Gastrocnemius medialis (tissue), 4 donors: Measurements from ENCODE around the gene MYO7A. TPM values are rescaled to one million over a fixed set of nuclear protein-coding genes. Genes with fewer than 3 reads are reported as not detected.

Experiments used
- ATAC-seq, 2 donors: fragments of 150-250 bp; one replicate each; pipeline ENCODE4 v1.9.1; 2016
- DNase-seq, 2 donors: peaks; one replicate each; pipeline ENCODE4 v3.0.0-alpha.2; 2019
- H3K27ac ChIP-seq, 4 donors: fragments of 200-600 bp; sonication (generic); 1 replicate in 1 of 4; 2 replicates in 3 of 4; pipeline ENCODE4 v1.5.1; 2016 to 2018; ENCODE audit warnings: mild to moderate bottlenecking in 2 of 4, moderate library complexity in 1 of 4
- H3K27me3 ChIP-seq, 3 donors: fragments of 200-600 bp; sonication (generic) in 2 of 3; 1 replicate in 1 of 3; 2 replicates in 2 of 3; pipeline versions ENCODE4 v1.5.1 to v1.6.0; 2016 to 2019; ENCODE audit warnings: mild to moderate bottlenecking in 1 of 3, moderate library complexity in 1 of 3
- H3K36me3 ChIP-seq, 2 donors: fragments of 200-600 bp; sonication (generic) in 1 of 2; one replicate each; pipeline ENCODE4 v1.5.1; 2017 to 2018
- H3K4me1 ChIP-seq, 2 donors: fragments of 200-600 bp; sonication (generic) in 1 of 2; one replicate each; pipeline ENCODE4 v1.5.1; 2016 to 2017; ENCODE audit warnings: mild to moderate bottlenecking in 2 of 2
- H3K4me3 ChIP-seq, 4 donors: fragments of 200-600 bp; sonication (generic) in 3 of 4; 1 replicate in 1 of 4; 2 replicates in 3 of 4; pipeline ENCODE4 v1.5.1; 2016 to 2019; ENCODE audit warnings: mild to moderate bottlenecking in 2 of 4
- H3K9me3 ChIP-seq, 3 donors: fragments of 200-600 bp; sonication (generic) in 2 of 3; 1 replicate in 1 of 3; 2 replicates in 2 of 3; pipeline ENCODE4 v1.5.1; 2016 to 2019
- POLR2A ChIP-seq, 2 donors: fragments of 450-650 bp; IDR thresholded peaks; one replicate each; pipeline ENCODE4 v1.6.1; 2017; ENCODE audit warnings: antibody characterized with exemption in 2 of 2, mild to moderate bottlenecking in 2 of 2, moderate library complexity in 2 of 2
- in situ Hi-C, 4 donors: fragments of 200-750 bp; cut with MboI; loops; one replicate each; pipeline versions ENCODE4 v1.15.0 to v1.8.0; 2017; ENCODE audit warnings: low sequenced_read_pairs in 4 of 4
- intact Hi-C: fragments of 100-400 bp; cut with DNase I; formaldehyde crosslinking; loops from one replicate; pipeline ENCODE4 v1.15.1; 2023; ENCODE audit warnings: low total_unique reads
- total RNA-seq, 4 donors: library from RNA; depleted of rRNA; stranded (reverse); fragments of >200 nt; gene quantifications; one replicate each; pipeline versions ENCODE4 v1.1.0 to v1.2.3, GENCODE V29; 2016
- TF ChIP-seq, protein P1 (sequence below), 5 experiments: fragments of 450-650 bp in 3 of 5; fragments of 200-600 bp in 2 of 5; sonication (generic) in 2 of 5; IDR thresholded peaks in 4 of 5; conservative IDR thresholded peaks in 1 of 5; 1 replicate in 4 of 5; 2 replicates in 1 of 5; pipeline ENCODE4 v1.5.1; 2016 to 2019; ENCODE audit warnings: antibody characterized with exemption in 5 of 5, mild to moderate bottlenecking in 3 of 5, moderate library complexity in 3 of 5

Gene MYO7A
- 1 to 10 TPM; 1.6 to 3.5 (median 2.1) TPM for total RNA-seq

- in situ Hi-C loops (loop anchor here (5.0 to 10.0 kb wide), 3 partner anchors 57 to 67 kb away; no protein-coding TSS in a partner anchor), intact Hi-C loops (loop anchor here (1.0 to 10.0 kb wide), 3 partner anchors 60 to 420 kb away; partner anchors contain the start of gene PAK1)
- Histone ChIP-seq H3K9me3 (no peaks in the 10 kb centered on the region), H3K4me3 (peak within 1 kb of the TSS; percentile 34 to 65 (median 51)), H3K27me3 (no peaks in the 10 kb centered on the region), H3K36me3 (no peaks in the 10 kb centered on the region), H3K4me1 (peaks cover 9 to 17% of the 10 kb centered on the region in 2 donors), H3K27ac (peak within 1 kb of the TSS in 1 of 4 donors; percentile 3)
- DNase-seq, result no peak
- TF ChIP-seq POLR2A (IDR thresholded peaks at IDR 0.05), result no peak
- TF ChIP-seq, protein P1, sequence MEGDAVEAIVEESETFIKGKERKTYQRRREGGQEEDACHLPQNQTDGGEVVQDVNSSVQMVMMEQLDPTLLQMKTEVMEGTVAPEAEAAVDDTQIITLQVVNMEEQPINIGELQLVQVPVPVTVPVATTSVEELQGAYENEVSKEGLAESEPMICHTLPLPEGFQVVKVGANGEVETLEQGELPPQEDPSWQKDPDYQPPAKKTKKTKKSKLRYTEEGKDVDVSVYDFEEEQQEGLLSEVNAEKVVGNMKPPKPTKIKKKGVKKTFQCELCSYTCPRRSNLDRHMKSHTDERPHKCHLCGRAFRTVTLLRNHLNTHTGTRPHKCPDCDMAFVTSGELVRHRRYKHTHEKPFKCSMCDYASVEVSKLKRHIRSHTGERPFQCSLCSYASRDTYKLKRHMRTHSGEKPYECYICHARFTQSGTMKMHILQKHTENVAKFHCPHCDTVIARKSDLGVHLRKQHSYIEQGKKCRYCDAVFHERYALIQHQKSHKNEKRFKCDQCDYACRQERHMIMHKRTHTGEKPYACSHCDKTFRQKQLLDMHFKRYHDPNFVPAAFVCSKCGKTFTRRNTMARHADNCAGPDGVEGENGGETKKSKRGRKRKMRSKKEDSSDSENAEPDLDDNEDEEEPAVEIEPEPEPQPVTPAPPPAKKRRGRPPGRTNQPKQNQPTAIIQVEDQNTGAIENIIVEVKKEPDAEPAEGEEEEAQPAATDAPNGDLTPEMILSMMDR (IDR thresholded peaks at IDR 0.05 in 4 of 5, conservative IDR thresholded peaks at IDR 0.05 in 1 of 5), result no peak
- peak in 1 of 2 donors; percentile 13 for ATAC-seq
Measured at GRCh38 chr11:77127920-77128691, at the start of gene MYO7A. TSS of gene MYO7A (plus strand) at chr11:77128246. CDS start at chr11:77130635, 2,389 bp downstream.

DNA sequence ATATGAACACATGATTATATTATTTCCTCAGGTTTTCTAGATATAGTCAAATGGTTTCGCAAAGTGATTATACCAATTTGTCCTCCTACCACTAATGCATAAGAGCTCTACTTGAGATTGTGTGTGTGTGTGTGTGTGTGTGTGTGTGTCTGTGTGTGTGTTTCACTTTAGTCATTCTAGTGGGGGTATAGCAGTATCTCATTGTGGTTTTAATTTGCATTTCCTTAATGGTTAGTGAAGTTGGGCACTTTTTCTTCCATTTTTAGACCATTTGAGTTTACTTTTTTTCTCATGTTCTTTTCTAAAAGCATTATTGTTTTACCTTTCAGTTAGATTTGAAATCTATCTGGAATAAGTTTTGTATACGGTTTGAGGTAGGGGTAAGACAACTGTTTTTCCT is 48.4 kb upstream of the MYO7A start:
- Histone ChIP-seq H3K27me3 (no peaks in the 10 kb centered on the region), H3K36me3 (no peaks in the 10 kb centered on the region), H3K27ac (no peak overlapping the region), H3K9me3 (no peaks in the 10 kb centered on the region), H3K4me3 (no peak overlapping the region), H3K4me1 (peaks cover 5% of the 10 kb centered on the region in 2 donors)
- intact Hi-C loops, result loop anchor here (10.0 kb wide), 1 partner anchor 165 kb away; no protein-coding TSS in a partner anchor
- in situ Hi-C loops, result no loop called here
- ATAC-seq (no peak), DNase-seq (no peak)
- no peak for TF ChIP-seq POLR2A (IDR thresholded peaks at IDR 0.05)
- TF ChIP-seq, protein P1 (IDR thresholded peaks at IDR 0.05 in 4 of 5, conservative IDR thresholded peaks at IDR 0.05 in 1 of 5), result no peak

- intact Hi-C loops (no loop called here), in situ Hi-C loops (no loop called here)
- TF ChIP-seq, protein P1 (IDR thresholded peaks at IDR 0.05 in 4 of 5, conservative IDR thresholded peaks at IDR 0.05 in 1 of 5), result no peak
- TF ChIP-seq POLR2A (IDR thresholded peaks at IDR 0.05), result no peak
- Histone ChIP-seq H3K36me3 (no peaks in the 10 kb centered on the region), H3K4me1 (peaks cover 5% of the 10 kb centered on the region in 2 donors), H3K27me3 (no peaks in the 10 kb centered on the region), H3K9me3 (no peaks in the 10 kb centered on the region), H3K4me3 (no peak overlapping the region), H3K27ac (no peak overlapping the region)
- no peak for ATAC-seq
- no peak for DNase-seq
Measured at GRCh38 chr11:77080643-77081210, 47.3 kb upstream of the MYO7A start.

GRCh38 chr11:77081381-77081851 is 46.6 kb upstream of the MYO7A start:
- H3K27me3 ChIP-seq, result no peaks in the 10 kb centered on the region
- TF ChIP-seq, protein P1 (IDR thresholded peaks at IDR 0.05 in 4 of 5, conservative IDR thresholded peaks at IDR 0.05 in 1 of 5), result no peak
- TF ChIP-seq POLR2A (IDR thresholded peaks at IDR 0.05), result no peak
- intact Hi-C loops (no loop called here), in situ Hi-C loops (no loop called here)
- no peak overlapping the region for H3K27ac ChIP-seq
- ATAC-seq (no peak), DNase-seq (peak in 1 of 2 donors; percentile 6)
- no peaks in the 10 kb centered on the region for H3K9me3 ChIP-seq
- peaks cover 5% of the 10 kb centered on the region in 2 donors for H3K4me1 ChIP-seq
- no peak overlapping the region for H3K4me3 ChIP-seq
- H3K36me3 ChIP-seq, result no peaks in the 10 kb centered on the region
